Measurements from ENCODE around the gene LRFN5. TPM values are rescaled to one million over a fixed set of nuclear protein-coding genes. Genes with fewer than 3 reads are reported as not detected.

LRFN5 gene
- total and polyA plus RNA-seq, 2 of the 13 experiments (the other 11 are each of a cell fraction or from before 2014, with no cell fraction given): not detected

GRCh38 chr14:41718477-41719166, 111.9 kb downstream of the LRFN5 start:
- TF ChIP-seq MXD4 (CRISPR knock-in tag; IDR thresholded peaks at IDR 0.05) (no peak), ZNF562 (CRISPR knock-in tag; IDR thresholded peaks at IDR 0.05; ENCODE audit: borderline replicate concordance) (no peak)
- DNase-seq (ENCODE audit: low spot score) (no peak), ATAC-seq (no peak), FAIRE-seq (no peak)
- no peak overlapping the region for H2AFZ ChIP-seq (ENCODE audit: low read length)
- no peaks in the 10 kb centered on the region for H3K4me1 ChIP-seq (ENCODE audit: insufficient read depth, low read length)
- H3K27me3 ChIP-seq (ENCODE audit: control insufficient read depth in 1 of 2, insufficient read depth in 2 of 2, low read length in 2 of 2): no peaks in the 10 kb centered on the region
- H3K4me2 ChIP-seq (ENCODE audit: low read depth, low read length): no peak overlapping the region
- H4K20me1 ChIP-seq (ENCODE audit: insufficient read depth, low read length): no peaks in the 10 kb centered on the region
- H3K79me2 ChIP-seq (ENCODE audit: insufficient read depth, low read length): no peaks in the 10 kb centered on the region
- intact Hi-C loops (cut with micrococcal nuclease; ENCODE audit: unreplicated experiment) (no loop called here), in situ Hi-C loops (cut with HindIII; ENCODE audit: extremely low pct_ligation_motif_present, low pct_unique_long_range_greater_than_20kb) (no loop called here)
- CTCF ChIA-PET (ENCODE audit: low intra/inter-chr PET ratio, low total read pairs): no interaction called here
- peaks cover 81% of the 10 kb centered on the region for H3K9me3 ChIP-seq (ENCODE audit: low read length)
- BruUV-seq (replicated peaks): no TSS peak
- no peak overlapping the region for H3K4me3 ChIP-seq (replicated peaks in 1 of 3; ENCODE audit: insufficient read depth in 1 of 3, low read depth in 2 of 3, low read length in 3 of 3)
- WGBS (ENCODE audit: low lambda C conversion rate): 3% methylated on average over 5 of the region's 5 CpGs
- H3K36me3 ChIP-seq (replicated peaks in 1 of 2; ENCODE audit: control insufficient read depth in 1 of 2, insufficient read depth in 2 of 2, low read length in 2 of 2): no peaks in the 10 kb centered on the region
- POLR2A ChIA-PET: no interaction called here
- H3K27ac ChIP-seq (ENCODE audit: extremely low read length, insufficient read depth, low read length): no peak overlapping the region
- H3K9ac ChIP-seq (ENCODE audit: insufficient read depth, low read depth, low read length): no peak overlapping the region

- DNase-seq (ENCODE audit: low spot score) (no peak), FAIRE-seq (no peak), ATAC-seq (no peak)
- Histone ChIP-seq H3K79me2 (ENCODE audit: insufficient read depth, low read length) (no peaks in the 10 kb centered on the region), H2AFZ (ENCODE audit: low read length) (no peak overlapping the region), H3K9me3 (ENCODE audit: low read length) (peaks cover 85% of the 10 kb centered on the region), H4K20me1 (ENCODE audit: insufficient read depth, low read length) (no peaks in the 10 kb centered on the region), H3K4me3 (replicated peaks in 1 of 3; ENCODE audit: insufficient read depth in 1 of 3, low read depth in 2 of 3, low read length in 3 of 3) (no peak overlapping the region), H3K27me3 (ENCODE audit: control insufficient read depth in 1 of 2, insufficient read depth in 2 of 2, low read length in 2 of 2) (no peaks in the 10 kb centered on the region), H3K27ac (ENCODE audit: extremely low read length, insufficient read depth, low read length) (no peak overlapping the region), H3K4me2 (ENCODE audit: low read depth, low read length) (no peak overlapping the region), H3K4me1 (ENCODE audit: insufficient read depth, low read length) (no peaks in the 10 kb centered on the region), H3K9ac (ENCODE audit: insufficient read depth, low read depth, low read length) (no peak overlapping the region), H3K36me3 (replicated peaks in 1 of 2; ENCODE audit: control insufficient read depth in 1 of 2, insufficient read depth in 2 of 2, low read length in 2 of 2) (no peaks in the 10 kb centered on the region)
- ChIA-PET POLR2A (no interaction called here), CTCF (ENCODE audit: low intra/inter-chr PET ratio, low total read pairs) (no interaction called here)
- TF ChIP-seq HNF4G (IDR thresholded peaks at IDR 0.05; ENCODE audit: borderline replicate concordance, low read depth, low read length) (no peak), HNF4G (CRISPR knock-in tag; IDR thresholded peaks at IDR 0.05; ENCODE audit: borderline replicate concordance, low read depth) (no peak), CREB1 (IDR thresholded peaks at IDR 0.05) (peak; percentile 93), CREB1 (CRISPR knock-in tag; IDR thresholded peaks at IDR 0.05) (no peak)
- intact Hi-C loops (cut with micrococcal nuclease; ENCODE audit: unreplicated experiment) (no loop called here), in situ Hi-C loops (cut with HindIII; ENCODE audit: extremely low pct_ligation_motif_present, low pct_unique_long_range_greater_than_20kb) (no loop called here)
- 0% methylated on average over 1 of the region's 1 CpG for WGBS (ENCODE audit: low lambda C conversion rate)
- no TSS peak for BruUV-seq (replicated peaks)
These were observed 132.5 kb downstream of the LRFN5 start for GRCh38 chr14:41739203-41739602.

Measured in HepG2 (cell line).